Liver (tissue), 3 donors: Measurements from ENCODE around the gene ARHGAP8.

Source experiments
- CTCF ChIP-seq: fragments of 150-350 bp; IDR thresholded peaks from 2 replicates; pipeline ENCODE4 v1.5.1; 2017; ENCODE audit warnings: improper control_type of control experiment, low read depth, low read length; ENCODE audit not compliant: missing input control
- EGR1 ChIP-seq, 2 donors: IDR thresholded peaks; 2 replicates each; pipeline ENCODE4 v1.6.1; 2016 to 2018; ENCODE audit warnings: antibody characterized with exemption in 2 of 2, low read depth in 2 of 2
- FOXA1 ChIP-seq: IDR thresholded peaks from 2 replicates; pipeline ENCODE4 v1.6.1; 2016; ENCODE audit warnings: antibody characterized with exemption
- GABPA ChIP-seq, 2 donors: IDR thresholded peaks in 1 of 2; conservative IDR thresholded peaks in 1 of 2; 2 replicates each; pipeline ENCODE4 v1.6.1; 2016; ENCODE audit warnings: antibody characterized with exemption in 2 of 2, mild to moderate bottlenecking in 1 of 2, moderate library complexity in 1 of 2
- HNF4A ChIP-seq, 2 donors: conservative IDR thresholded peaks; 2 replicates each; pipeline ENCODE4 v1.6.1; 2016; ENCODE audit warnings: antibody characterized with exemption in 2 of 2, mild to moderate bottlenecking in 2 of 2
- HNF4G ChIP-seq: IDR thresholded peaks from 2 replicates; pipeline ENCODE4 v1.6.1; 2016; ENCODE audit warnings: antibody characterized with exemption
- JUND ChIP-seq, 2 donors: IDR thresholded peaks; 2 replicates each; pipeline ENCODE4 v1.6.1; 2016; ENCODE audit warnings: antibody characterized with exemption in 2 of 2
- MAX ChIP-seq: IDR thresholded peaks from 2 replicates; pipeline ENCODE4 v1.6.1; 2016; ENCODE audit warnings: antibody characterized with exemption
- RAD21 ChIP-seq, 2 donors: IDR thresholded peaks; 2 replicates each; pipeline ENCODE4 v1.6.1; 2016; ENCODE audit warnings: antibody characterized with exemption in 2 of 2, mild to moderate bottlenecking in 2 of 2
- SP1 ChIP-seq: IDR thresholded peaks from 2 replicates; pipeline ENCODE4 v1.6.1; 2018; ENCODE audit warnings: antibody characterized with exemption, mild to moderate bottlenecking
- TAF1 ChIP-seq: conservative IDR thresholded peaks from 2 replicates; pipeline ENCODE4 v1.6.1; 2016; ENCODE audit warnings: antibody characterized with exemption, mild to moderate bottlenecking
- YY1 ChIP-seq: IDR thresholded peaks from 2 replicates; pipeline ENCODE4 v1.6.1; 2016; ENCODE audit warnings: antibody characterized with exemption, mild to moderate bottlenecking
- ZBTB33 ChIP-seq: IDR thresholded peaks from 2 replicates; pipeline ENCODE4 v1.6.1; 2016; ENCODE audit warnings: antibody characterized with exemption
- donor health status: healthy.
- donor health status: healthy.

GRCh38 chr22:44741929-44742328, 10.4 kb upstream of the ARHGAP8 start:
- TF ChIP-seq CTCF (no peak), YY1 (no peak), SP1 (no peak), FOXA1 (no peak), GABPA (IDR thresholded peaks at IDR 0.05 in 1 of 2, conservative IDR thresholded peaks at IDR 0.05 in 1 of 2) (no peak), JUND (IDR thresholded peaks at IDR 0.05) (no peak), RAD21 (IDR thresholded peaks at IDR 0.05) (no peak), MAX (no peak), TAF1 (no peak), EGR1 (IDR thresholded peaks at IDR 0.05; ENCODE audit: low read depth in 2 of 2) (no peak), ZBTB33 (no peak), HNF4G (no peak), HNF4A (conservative IDR thresholded peaks at IDR 0.05) (no peak)
